Duodenal mucosa (tissue), 2 donors: ENCODE data around the gene C3orf18.

Source experiments
- H3K27ac ChIP-seq: one replicate; pipeline ENCODE4 v1.7.0; 2013; ENCODE audit warnings: low read depth, low read length
- H3K27me3 ChIP-seq, 2 donors: one replicate each; pipeline ENCODE4 v1.7.0; 2013; ENCODE audit warnings: low read length in 2 of 2, control low read depth in 1 of 2; ENCODE audit not compliant: insufficient read depth in 2 of 2, control insufficient read depth in 1 of 2
- H3K36me3 ChIP-seq, 2 donors: one replicate each; pipeline ENCODE4 v1.7.0; 2013; ENCODE audit warnings: low read length in 2 of 2, control low read depth in 1 of 2; ENCODE audit not compliant: insufficient read depth in 2 of 2, control insufficient read depth in 1 of 2
- H3K4me1 ChIP-seq, 2 donors: one replicate each; pipeline ENCODE4 v1.7.0; 2013; ENCODE audit warnings: low read length in 2 of 2, control low read depth in 1 of 2; ENCODE audit not compliant: insufficient read depth in 2 of 2, control insufficient read depth in 1 of 2
- H3K4me3 ChIP-seq, 2 donors: one replicate each; pipeline ENCODE4 v1.7.0; 2013; ENCODE audit warnings: low read length in 2 of 2, low read depth in 1 of 2
- H3K9ac ChIP-seq, 2 donors: one replicate each; pipeline ENCODE4 v1.7.0; 2013; ENCODE audit warnings: low read length in 2 of 2, low read depth in 1 of 2
- H3K9me3 ChIP-seq, 2 donors: one replicate each; pipeline ENCODE4 v1.7.0; 2013; ENCODE audit warnings: low read length in 2 of 2, control low read depth in 1 of 2; ENCODE audit not compliant: control insufficient read depth in 1 of 2

The C3orf18 gene

DNA sequence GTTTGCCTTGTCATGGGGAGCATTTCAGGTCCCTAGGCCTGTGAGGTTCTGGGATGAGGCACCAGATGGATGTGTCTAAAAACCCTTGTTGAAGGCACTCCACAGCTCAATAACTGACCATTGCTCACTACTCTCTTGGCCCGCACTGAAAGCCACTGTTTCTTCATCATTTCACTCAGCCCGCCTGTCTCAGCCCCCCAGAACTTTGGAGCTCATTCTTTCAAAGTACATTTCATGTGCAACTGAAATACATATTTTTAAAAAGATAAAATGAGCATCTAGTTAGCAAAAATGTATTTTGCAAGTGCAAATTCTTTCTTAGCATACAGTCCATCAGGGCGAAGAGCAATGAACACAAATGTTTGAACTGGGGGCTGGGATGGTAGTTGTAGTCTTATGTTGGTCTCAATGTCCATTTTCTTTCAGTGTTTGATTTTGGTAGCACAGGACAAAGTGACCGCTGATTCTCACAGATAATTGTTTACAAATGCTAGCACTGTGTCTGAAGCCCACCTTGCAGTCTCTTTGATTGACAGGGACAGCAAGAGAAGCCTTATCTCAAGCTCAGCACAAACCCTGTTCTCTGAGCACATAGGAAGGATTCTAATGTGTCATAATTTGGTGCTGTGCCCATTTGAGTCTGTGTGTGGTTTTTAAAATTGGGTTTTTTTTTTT is 21.3 kb upstream of the C3orf18 start:
- Histone ChIP-seq H3K4me3 (no peak overlapping the region), H3K4me1 (peaks cover 24 to 29% of the 10 kb centered on the region in 2 donors), H3K27ac (no peak overlapping the region), H3K27me3 (no peaks in the 10 kb centered on the region), H3K36me3 (no peaks in the 10 kb centered on the region), H3K9ac (no peak overlapping the region), H3K9me3 (no peaks in the 10 kb centered on the region)

DNA sequence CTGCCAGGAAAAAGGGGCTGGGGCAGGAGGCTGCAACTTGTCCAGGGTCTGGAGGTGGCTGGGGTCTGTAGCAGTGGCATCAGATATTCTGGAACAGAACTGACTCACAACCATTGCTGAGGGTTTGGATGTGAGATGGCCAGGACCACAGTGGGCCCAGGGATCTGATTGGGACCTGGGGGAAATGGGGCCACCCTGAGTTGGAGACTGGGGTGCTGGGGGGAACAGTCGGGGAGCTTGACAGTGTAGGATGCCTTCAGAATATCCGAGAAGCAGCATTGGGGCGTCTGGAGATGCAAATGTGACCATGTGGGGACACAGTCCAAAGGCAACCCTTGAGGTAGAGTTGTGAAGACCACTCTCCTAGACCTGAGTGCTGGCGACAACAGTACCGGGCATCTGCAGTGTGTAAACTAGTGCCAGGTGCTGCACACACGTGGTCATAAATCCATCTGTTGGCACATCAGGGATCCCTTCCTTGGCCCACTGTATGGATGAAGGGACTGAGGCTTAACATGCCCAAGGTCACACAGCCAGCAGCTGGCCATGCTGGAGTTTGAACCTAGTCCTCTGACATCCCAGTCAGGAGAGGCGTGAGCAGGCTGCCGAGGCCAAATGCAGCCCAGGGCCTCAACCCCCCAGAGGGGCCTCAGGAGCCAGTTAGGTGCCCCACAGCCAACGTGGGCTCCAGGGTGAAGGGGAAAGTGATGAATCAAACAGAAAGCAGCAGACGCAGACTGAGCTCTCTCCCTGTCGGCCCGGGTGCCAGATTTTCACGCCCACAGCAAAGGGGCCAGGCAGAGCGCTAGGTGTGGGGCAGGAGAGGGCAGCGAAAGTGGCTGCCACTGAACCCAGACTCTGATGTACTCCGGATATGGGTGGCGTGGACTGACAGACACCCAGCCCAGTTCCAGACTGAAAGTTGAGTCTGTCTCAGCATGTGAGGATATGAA is 20.5 kb upstream of the C3orf18 start:
- no peaks in the 10 kb centered on the region for H3K9me3 ChIP-seq
- no peak overlapping the region for H3K9ac ChIP-seq
- no peak overlapping the region for H3K4me3 ChIP-seq
- no peaks in the 10 kb centered on the region for H3K27me3 ChIP-seq
- no peak overlapping the region for H3K27ac ChIP-seq
- H3K36me3 ChIP-seq: no peaks in the 10 kb centered on the region
- peaks cover 23 to 29% of the 10 kb centered on the region in 2 donors for H3K4me1 ChIP-seq

DNA sequence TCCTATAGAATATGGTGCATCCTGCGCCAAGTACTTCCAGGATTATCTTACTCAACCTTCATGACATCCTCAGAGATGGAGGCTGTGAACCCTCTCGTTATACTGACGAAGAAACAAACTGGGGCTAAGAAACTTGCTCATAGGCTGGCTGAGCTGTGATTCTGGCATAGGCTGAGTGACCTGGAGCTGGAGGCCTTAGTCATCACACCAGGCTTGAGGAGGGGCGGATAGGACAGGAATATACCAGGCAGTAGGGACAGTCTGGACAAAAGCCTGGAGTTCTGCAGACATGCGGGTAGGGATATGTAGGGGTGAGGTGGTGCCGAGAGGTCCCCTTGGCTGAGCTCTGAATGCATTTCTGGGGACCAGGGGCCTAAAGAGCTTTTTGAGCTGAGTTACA is 19.8 kb upstream of the C3orf18 start:
- H3K27me3 ChIP-seq: no peaks in the 10 kb centered on the region
- no peak overlapping the region for H3K27ac ChIP-seq
- peaks cover 0 to 5% of the 10 kb centered on the region in 2 donors for H3K36me3 ChIP-seq
- peaks cover 16 to 25% of the 10 kb centered on the region in 2 donors for H3K4me1 ChIP-seq
- H3K9ac ChIP-seq: no peak overlapping the region
- no peaks in the 10 kb centered on the region for H3K9me3 ChIP-seq
- no peak overlapping the region for H3K4me3 ChIP-seq

DNA sequence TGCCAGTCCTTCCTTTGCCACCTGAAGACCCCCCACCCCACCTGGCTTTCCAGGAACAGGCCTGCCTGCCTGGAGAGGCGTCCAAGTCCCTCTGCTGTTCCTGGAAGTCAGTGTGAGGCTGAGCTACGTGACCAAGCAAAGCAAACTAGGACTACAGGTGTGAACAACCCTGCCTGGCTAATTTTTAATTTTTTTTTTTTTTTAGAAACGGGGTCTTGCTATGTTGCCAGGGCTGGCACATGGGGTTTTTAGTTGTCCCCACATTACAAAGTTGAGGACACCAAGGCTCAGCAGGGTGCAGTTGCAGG is 19.2 kb upstream of the C3orf18 start:
- Histone ChIP-seq H3K27ac (no peak overlapping the region), H3K27me3 (no peaks in the 10 kb centered on the region), H3K4me3 (no peak overlapping the region), H3K36me3 (peaks cover 3 to 12% of the 10 kb centered on the region in 2 donors), H3K9me3 (no peaks in the 10 kb centered on the region), H3K9ac (no peak overlapping the region), H3K4me1 (peaks cover 11 to 20% of the 10 kb centered on the region in 2 donors)

DNA sequence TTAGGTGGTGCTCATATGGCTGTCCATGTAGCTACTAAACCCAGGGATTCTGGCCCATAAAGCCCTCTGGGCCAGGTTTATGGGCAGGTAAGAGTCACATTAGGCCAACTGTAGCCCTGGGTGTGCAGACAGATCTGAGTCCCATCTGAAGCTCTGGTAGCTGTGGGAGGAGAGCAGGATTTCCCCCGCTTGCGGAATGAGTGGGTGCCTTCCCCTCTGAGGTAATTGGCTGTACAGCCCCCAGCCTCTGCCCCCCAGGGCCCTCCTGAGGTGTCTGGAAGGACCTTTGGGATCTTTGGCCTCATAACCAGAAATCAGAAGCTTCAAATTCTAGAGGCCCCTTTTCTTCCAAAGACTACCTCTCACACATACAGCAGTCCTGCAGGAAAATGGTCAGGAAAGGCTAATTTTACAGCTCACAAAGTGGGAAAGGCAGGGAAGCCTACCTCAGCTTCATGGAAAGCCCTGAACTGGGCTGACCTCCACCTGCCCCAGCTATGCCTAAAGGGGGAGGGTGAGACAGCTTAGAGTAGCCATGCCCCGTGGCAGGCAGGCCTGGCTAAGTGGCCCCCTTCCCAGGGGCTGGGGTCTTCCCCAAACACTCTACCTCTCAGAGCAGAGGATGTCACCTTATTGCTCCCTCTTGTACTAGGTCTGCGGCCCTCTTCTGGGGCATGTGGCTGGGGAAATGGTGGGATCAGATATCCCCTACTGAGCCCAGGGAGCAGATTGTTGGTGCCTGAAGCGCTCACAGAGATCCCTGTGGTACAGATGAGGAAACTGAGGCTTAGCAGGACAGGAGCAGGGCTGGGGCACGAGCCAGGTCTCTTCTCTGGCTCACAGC is 18.6 kb upstream of the C3orf18 start:
- no peaks in the 10 kb centered on the region for H3K27me3 ChIP-seq
- H3K27ac ChIP-seq: no peak overlapping the region
- H3K9me3 ChIP-seq: no peaks in the 10 kb centered on the region
- H3K4me3 ChIP-seq: no peak overlapping the region
- H3K4me1 ChIP-seq: peaks cover 7 to 16% of the 10 kb centered on the region in 2 donors
- H3K36me3 ChIP-seq: peaks cover 6 to 18% of the 10 kb centered on the region in 2 donors
- H3K9ac ChIP-seq: no peak overlapping the region

DNA sequence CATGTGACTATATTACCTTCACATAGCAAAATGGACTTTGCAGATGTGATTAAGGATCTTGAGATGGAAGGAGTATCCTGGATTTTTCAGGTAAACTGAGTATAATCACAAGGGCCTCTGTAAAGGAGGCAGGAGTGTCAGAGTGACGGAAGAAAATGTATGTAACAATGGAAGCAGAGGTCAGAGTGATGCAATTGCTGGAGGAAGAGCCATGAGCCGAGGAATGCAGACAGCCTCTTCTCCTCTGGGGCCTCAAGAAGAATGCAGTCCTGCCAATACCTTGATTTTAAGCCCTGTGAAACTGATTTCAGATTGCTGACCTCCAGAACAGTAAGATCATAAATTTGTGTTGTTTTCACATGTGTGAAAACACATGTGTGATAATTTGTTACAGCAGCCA is 16.8 kb upstream of the C3orf18 start:
- Histone ChIP-seq H3K9ac (no peak overlapping the region), H3K4me3 (no peak overlapping the region), H3K9me3 (no peaks in the 10 kb centered on the region), H3K4me1 (peaks cover 0 to 8% of the 10 kb centered on the region in 2 donors), H3K27me3 (no peaks in the 10 kb centered on the region), H3K36me3 (peaks cover 11 to 34% of the 10 kb centered on the region in 2 donors), H3K27ac (no peak overlapping the region)

DNA sequence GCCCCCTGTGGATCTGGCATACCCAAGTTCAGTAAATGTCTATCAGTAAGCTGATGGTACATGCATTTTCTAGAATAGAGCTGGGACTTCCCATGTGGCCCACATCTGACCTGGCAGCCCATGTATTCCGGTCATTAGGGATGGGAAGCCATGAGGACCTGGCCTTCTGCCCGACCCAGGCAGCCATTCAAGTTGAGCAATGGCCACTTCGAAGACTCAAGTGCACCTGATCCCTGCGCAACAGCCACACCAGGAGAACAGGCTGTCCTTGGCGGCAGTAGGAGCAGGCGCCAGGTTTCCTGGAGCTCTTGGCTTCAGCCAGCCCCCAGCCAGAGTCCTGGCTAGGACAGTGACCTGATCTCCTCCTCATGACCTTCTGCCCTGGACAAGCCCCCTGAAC is 16.4 kb upstream of the C3orf18 start:
- peaks cover 0 to 8% of the 10 kb centered on the region in 2 donors for H3K4me1 ChIP-seq

DNA sequence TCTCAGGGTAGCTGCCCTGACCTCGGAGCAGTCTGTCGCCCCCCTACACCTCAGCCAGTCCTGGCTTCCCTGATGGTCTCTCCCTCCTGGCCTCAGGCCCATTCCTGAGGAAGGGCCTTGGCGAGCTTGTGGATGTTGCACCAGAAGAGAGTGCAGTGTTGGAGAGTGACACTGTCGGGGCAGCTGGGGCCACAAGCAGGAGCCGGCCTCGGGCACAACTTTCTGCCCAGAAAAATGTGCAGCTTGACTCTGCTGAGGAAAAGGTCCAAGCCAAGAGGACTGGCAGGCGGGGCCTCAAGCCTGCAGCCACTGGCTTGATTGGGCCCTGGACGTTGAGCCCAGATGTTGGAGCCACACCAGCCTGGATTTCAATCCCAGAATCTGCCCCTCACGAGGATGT is 14.5 kb upstream of the C3orf18 start:
- Histone ChIP-seq H3K27me3 (no peaks in the 10 kb centered on the region), H3K4me1 (no peaks in the 10 kb centered on the region), H3K9me3 (no peaks in the 10 kb centered on the region), H3K9ac (no peak overlapping the region), H3K27ac (no peak overlapping the region), H3K4me3 (no peak overlapping the region), H3K36me3 (peaks cover 14 to 51% of the 10 kb centered on the region in 2 donors)

More for the DNA sequence above, 16.4 kb upstream of the C3orf18 start:
- Histone ChIP-seq H3K4me3 (no peak overlapping the region), H3K9ac (no peak overlapping the region), H3K36me3 (peaks cover 11 to 36% of the 10 kb centered on the region in 2 donors), H3K27ac (no peak overlapping the region), H3K9me3 (no peaks in the 10 kb centered on the region), H3K27me3 (no peaks in the 10 kb centered on the region)

DNA sequence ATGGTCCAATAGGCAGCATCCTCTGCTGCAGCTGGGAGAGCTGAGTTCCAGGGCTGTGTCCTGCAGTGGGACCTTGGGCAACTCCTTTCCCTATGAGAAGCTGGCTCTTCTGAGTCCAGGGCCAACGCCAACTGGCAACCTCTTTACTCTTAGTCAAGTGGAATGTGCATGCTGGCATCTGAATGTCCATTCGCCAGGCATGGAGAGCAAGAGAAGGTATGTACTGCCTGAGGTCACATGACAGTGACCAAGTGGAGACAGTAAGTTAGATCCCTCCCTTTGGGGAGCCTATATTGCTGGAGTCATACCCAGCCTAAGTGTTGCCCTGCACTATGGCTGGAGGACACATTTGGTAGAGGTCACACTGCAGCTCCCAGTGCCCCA is 13.9 kb upstream of the C3orf18 start:
- Histone ChIP-seq H3K36me3 (peaks cover 14 to 57% of the 10 kb centered on the region in 2 donors), H3K27me3 (no peaks in the 10 kb centered on the region), H3K4me3 (no peak overlapping the region), H3K27ac (no peak overlapping the region), H3K9ac (no peak overlapping the region), H3K4me1 (no peaks in the 10 kb centered on the region), H3K9me3 (no peaks in the 10 kb centered on the region)
